GM19035 (cell line): ENCODE results near the gene NRAP.
"Not testable (repeated sequence)": the region's sequence is repeated elsewhere in the genome, so short reads cannot be mapped to it uniquely, and the experiment has no call there.

ENCODE experiments used
- ATAC-seq: cut with Tn5 transposase; IDR thresholded peaks from one replicate; pipeline ENCODE4 v1.9.1; 2021; ENCODE audit not compliant: unreplicated experiment

NRAP gene

GRCh38 chr10:113681533-113682470 is 18.0 kb upstream of the NRAP start:
- ATAC-seq = peak; percentile 49

GRCh38 chr10:113680190-113681111 is 16.6 kb upstream of the NRAP start:
- peak; percentile 22 for ATAC-seq

- ATAC-seq = peak; percentile 70
Measured at GRCh38 chr10:113679463-113680189, 15.8 kb upstream of the NRAP start, which contains the start of gene CASP7. Gene CASP7, plus strand, starts transcription at chr10:113679912. Its CDS starts 17,582 bp downstream, at chr10:113697494.

- peak; percentile 84 for ATAC-seq
Measured at GRCh38 chr10:113666682-113667252, 2.9 kb upstream of the NRAP start.

GRCh38 chr10:113665806-113666354 is 2.0 kb upstream of the NRAP start:
- no peak for ATAC-seq

- no peak for ATAC-seq
Measured at GRCh38 chr10:113665352-113665751, 1.5 kb upstream of the NRAP start.

- ATAC-seq = no peak
Measured at GRCh38 chr10:113663142-113663541, 699 bp downstream of the NRAP start.

- no peak for ATAC-seq
Measured at GRCh38 chr10:113661332-113661731, 2.5 kb downstream of the NRAP start.

GRCh38 chr10:113657544-113657943 is 6.3 kb downstream of the NRAP start:
- no peak for ATAC-seq

GRCh38 chr10:113656896-113657295 is 6.9 kb downstream of the NRAP start:
- no peak for ATAC-seq

- ATAC-seq = not testable (repeated sequence)
Measured at GRCh38 chr10:113652456-113652855, 11.4 kb downstream of the NRAP start.

- no peak for ATAC-seq
Measured at GRCh38 chr10:113651898-113652297, 11.9 kb downstream of the NRAP start.

GRCh38 chr10:113651021-113651420 is 12.8 kb downstream of the NRAP start:
- no peak for ATAC-seq

- ATAC-seq = no peak
Measured at GRCh38 chr10:113650172-113650571, 13.7 kb downstream of the NRAP start.

GRCh38 chr10:113648478-113648877 is 15.4 kb downstream of the NRAP start:
- no peak for ATAC-seq

GRCh38 chr10:113647812-113648211 is 16.0 kb downstream of the NRAP start:
- no peak for ATAC-seq

- no peak for ATAC-seq
Measured at GRCh38 chr10:113646336-113647201, 17.3 kb downstream of the NRAP start.

- no peak for ATAC-seq
Measured at GRCh38 chr10:113644185-113645120, 19.4 kb downstream of the NRAP start.
